IMR-90 (cell line): ENCODE results near the gene ADAMTS3. TPM values are rescaled to one million over a fixed set of nuclear protein-coding genes. Genes with fewer than 3 reads are reported as not detected.

Experiments
- ATAC-seq: fragments of 200-7000 bp; cut with Tn5 transposase; 2 replicates; pipeline ENCODE4 v1.9.1; 2020; ENCODE audit warnings: low read depth, mild to moderate bottlenecking, moderate library complexity
- BruUV-seq: library from RNA; stranded (reverse); fragments of 400-500 nt; replicated peaks from 2 replicates; lab custom pipeline; 2021; lab: Mats Ljungman, UMichigan
- CTCF ChIA-PET: fragments of 300-600 bp; formaldehyde crosslinking; extraction: SDS; loops from one replicate; lab custom pipeline; 2021; ENCODE audit warnings: antibody characterized with exemption; lab: Yijun Ruan, JAX
- POLR2A ChIA-PET: fragments of 300-600 bp; sonication (Branson Sonifier 250); formaldehyde crosslinking; loops from one replicate; lab custom pipeline; 2022; ENCODE audit warnings: antibody characterized with exemption; ENCODE audit not compliant: unreplicated experiment; lab: Charles Lee
- DNase-seq: peaks from one replicate; pipeline ENCODE4 v3.0.0; 2013
- H2AFZ ChIP-seq: replicated peaks from 2 replicates; pipeline ENCODE3; 2013; ENCODE audit warnings: low read length, mild to moderate bottlenecking; ENCODE audit not compliant: poor library complexity
- H2AK5ac ChIP-seq: 2 replicates; pipeline ENCODE4 v1.6.1; 2013; ENCODE audit warnings: low read depth, low read length, inconsistent platforms
- H2AK9ac ChIP-seq: replicated peaks from 2 replicates; pipeline ENCODE3; 2013; ENCODE audit warnings: mild to moderate bottlenecking, low read depth, low read length, moderate library complexity; ENCODE audit not compliant: poor library complexity
- H2BK120ac ChIP-seq: 2 replicates; pipeline ENCODE4 v1.6.1; 2013; ENCODE audit warnings: low read depth, low read length, inconsistent platforms
- H2BK15ac ChIP-seq: 3 replicates; pipeline ENCODE4 v1.6.1; 2013; ENCODE audit warnings: low read depth, low read length, inconsistent platforms
- H2BK20ac ChIP-seq: 2 replicates; pipeline ENCODE4 v1.6.1; 2013; ENCODE audit warnings: low read depth, mild to moderate bottlenecking, inconsistent platforms, low read length, moderate library complexity
- H2BK5ac ChIP-seq: 2 replicates; pipeline ENCODE4 v1.6.1; 2013; ENCODE audit warnings: mild to moderate bottlenecking, low read depth, low read length, inconsistent platforms; ENCODE audit not compliant: poor library complexity, severe bottlenecking
- H3K14ac ChIP-seq: replicated peaks from 2 replicates; pipeline ENCODE4 v1.6.1; 2013; ENCODE audit warnings: low read depth, low read length, inconsistent platforms
- H3K18ac ChIP-seq: 2 replicates; pipeline ENCODE4 v1.6.1; 2013; ENCODE audit warnings: low read depth, low read length, control low read depth
- H3K23ac ChIP-seq: 2 replicates; pipeline ENCODE4 v1.6.1; 2013; ENCODE audit warnings: low read depth, low read length, inconsistent platforms
- H3K27ac ChIP-seq: 2 replicates; pipeline ENCODE4 v1.5.1; 2013; ENCODE audit warnings: mild to moderate bottlenecking, control low read depth, low read length; ENCODE audit not compliant: insufficient read depth
- H3K27me3 ChIP-seq: 2 replicates; pipeline ENCODE4 v1.6.1; 2013; ENCODE audit warnings: low read length; ENCODE audit not compliant: control insufficient read depth, insufficient read depth
- H3K36me3 ChIP-seq: 2 replicates; pipeline ENCODE4 v1.6.1; 2013; ENCODE audit warnings: low read length, mixed read lengths; ENCODE audit not compliant: control insufficient read depth, insufficient read depth
- H3K4ac ChIP-seq: 2 replicates; pipeline ENCODE4 v1.6.1; 2013; ENCODE audit warnings: low read depth, low read length, inconsistent platforms
- H3K4me1 ChIP-seq: 2 replicates; pipeline ENCODE4 v1.6.1; 2013; ENCODE audit warnings: low read length, mixed read lengths; ENCODE audit not compliant: control insufficient read depth, insufficient read depth
- H3K4me2 ChIP-seq: 2 replicates; pipeline ENCODE4 v1.6.1; 2013; ENCODE audit warnings: low read depth, mild to moderate bottlenecking, control low read depth, low read length, moderate library complexity
- H3K4me3 ChIP-seq: 2 replicates; pipeline ENCODE4 v1.5.1; 2013; ENCODE audit warnings: low read depth, mild to moderate bottlenecking, control low read depth, low read length, moderate library complexity; ENCODE audit not compliant: insufficient read depth
- H3K56ac ChIP-seq: 2 replicates; pipeline ENCODE4 v1.6.1; 2013; ENCODE audit warnings: low read length, inconsistent platforms; ENCODE audit not compliant: insufficient read depth; ENCODE audit errors: extremely low read depth
- H3K79me1 ChIP-seq, 2 experiments: 2 replicates each; pipeline ENCODE4 v1.6.1; 2013; ENCODE audit warnings: low read length in 2 of 2, inconsistent platforms in 1 of 2, low read depth in 1 of 2
- H3K9ac ChIP-seq: 2 replicates; pipeline ENCODE4 v1.6.1; 2013; ENCODE audit warnings: low read depth, low read length, control low read depth
- H3K9me1 ChIP-seq: 2 replicates; pipeline ENCODE4 v1.6.1; 2013; ENCODE audit warnings: low read length, inconsistent platforms; ENCODE audit not compliant: insufficient read depth
- H3K9me3 ChIP-seq: 2 replicates; pipeline ENCODE4 v1.6.1; 2013; ENCODE audit warnings: low read length; ENCODE audit not compliant: control insufficient read depth, insufficient read depth
- H4K20me1 ChIP-seq: 2 replicates; pipeline ENCODE4 v1.6.1; 2013; ENCODE audit warnings: low read length, inconsistent platforms; ENCODE audit not compliant: insufficient read depth
- H4K5ac ChIP-seq: 2 replicates; pipeline ENCODE4 v1.6.1; 2013; ENCODE audit warnings: mild to moderate bottlenecking, low read depth, low read length, control low read depth
- H4K8ac ChIP-seq, 2 experiments: 2 replicates each; pipeline ENCODE4 v1.6.1; 2013; ENCODE audit warnings: low read depth in 2 of 2, low read length in 2 of 2, control low read depth in 1 of 2, inconsistent platforms in 1 of 2
- H4K91ac ChIP-seq: 2 replicates; pipeline ENCODE4 v1.6.1; 2013; ENCODE audit warnings: low read depth, low read length, inconsistent platforms; ENCODE audit not compliant: insufficient read depth
- BHLHE40 ChIP-seq: fragments of 150-350 bp; IDR thresholded peaks from 2 replicates; pipeline ENCODE4 v1.6.1; 2016; ENCODE audit warnings: mild to moderate bottlenecking, low read depth, low read length
- CEBPB ChIP-seq: IDR thresholded peaks from 2 replicates; pipeline ENCODE4 v1.6.1; 2012; ENCODE audit warnings: low read depth, low read length, improper control_type of control experiment
- CHD1 ChIP-seq: IDR thresholded peaks from 2 replicates; pipeline ENCODE4 v1.6.1; 2012; ENCODE audit warnings: low read depth, low read length, improper control_type of control experiment
- FOS ChIP-seq: fragments of 150-350 bp; IDR thresholded peaks from 2 replicates; pipeline ENCODE4 v1.6.1; 2016; ENCODE audit warnings: low read depth, low read length
- MAFK ChIP-seq: IDR thresholded peaks from 2 replicates; pipeline ENCODE4 v1.6.1; 2012; ENCODE audit warnings: low read depth, low read length, improper control_type of control experiment
- MAZ ChIP-seq: IDR thresholded peaks from 2 replicates; pipeline ENCODE4 v1.6.1; 2012; ENCODE audit warnings: low read depth, mild to moderate bottlenecking, low read length, improper control_type of control experiment, moderate library complexity, borderline replicate concordance
- MXI1 ChIP-seq: IDR thresholded peaks from 2 replicates; pipeline ENCODE4 v1.6.1; 2012; ENCODE audit warnings: low read depth, mild to moderate bottlenecking, low read length, moderate library complexity, borderline replicate concordance
- NFE2L2 ChIP-seq: fragments of 150-350 bp; IDR thresholded peaks from 2 replicates; pipeline ENCODE4 v1.6.1; 2016; ENCODE audit warnings: low read depth, mild to moderate bottlenecking, low read length
- POLR2A ChIP-seq: IDR thresholded peaks from 2 replicates; pipeline ENCODE4 v1.6.1; 2012; ENCODE audit warnings: mild to moderate bottlenecking, low read depth, low read length
- RAD21 ChIP-seq: IDR thresholded peaks from 2 replicates; pipeline ENCODE4 v1.6.1; 2012; ENCODE audit warnings: low read length, improper control_type of control experiment
- RCOR1 ChIP-seq: IDR thresholded peaks from 2 replicates; pipeline ENCODE4 v1.6.1; 2012; ENCODE audit warnings: mild to moderate bottlenecking, low read length, improper control_type of control experiment; ENCODE audit not compliant: insufficient replicate concordance
- RFX5 ChIP-seq: IDR thresholded peaks from 2 replicates; pipeline ENCODE4 v1.8.0; 2012; ENCODE audit warnings: low read depth, mild to moderate bottlenecking, low read length, moderate library complexity
- SMC3 ChIP-seq: fragments of 150-350 bp; IDR thresholded peaks from 2 replicates; pipeline ENCODE4 v1.6.1; 2016; ENCODE audit warnings: low read depth, mild to moderate bottlenecking, antibody characterized with exemption, low read length, moderate library complexity
- WGBS, 2 experiments: methylation state at CpG; one replicate each; pipeline versions ENCODE4 v1.1.5 to v1.1.7; 2013; ENCODE audit warnings: missing lambda C conversion rate in 2 of 2; ENCODE audit not compliant: insufficient read length in 1 of 2; ENCODE audit errors: extremely low coverage in 2 of 2; 5-methylcytosine and 5-hydroxymethylcytosine counted together
- dilution Hi-C: fragments of 300-500 bp; cut with HindIII; formaldehyde crosslinking; loops from one replicate; pipeline ENCODE4 v1.14.3; 2018; ENCODE audit warnings: low sequenced_read_pairs; ENCODE audit not compliant: unreplicated experiment
- in situ Hi-C: fragments of 300-500 bp; cut with MboI; formaldehyde crosslinking; loops from 3 replicates; pipeline ENCODE4 v1.14.3; 2019; ENCODE audit warnings: low sequenced_read_pairs, inconsistent platforms, mixed read lengths
- intact Hi-C: fragments of 100-400 bp; cut with micrococcal nuclease; formaldehyde crosslinking; loops from 2 replicates; pipeline ENCODE4 v1.10.0; 2022
- polyA plus RNA-seq, 3 experiments: library from polyadenylated mRNA; depleted of rRNA; stranded (reverse); fragments of >200 nt; gene quantifications; 2 replicates each; pipeline ENCODE4 v1.2.3, GENCODE V29; 2012; ENCODE audit warnings: low replicate concordance in 1 of 3
- total RNA-seq: library from RNA; depleted of rRNA; stranded (reverse); fragments of >200 nt; gene quantifications from 2 replicates; pipeline ENCODE4 v1.2.3, GENCODE V29; 2012
- TF ChIP-seq, protein P1 (sequence below): fragments of 150-350 bp; IDR thresholded peaks from 2 replicates; pipeline ENCODE4 v1.6.1; 2016; ENCODE audit warnings: low read depth, mild to moderate bottlenecking, low read length, moderate library complexity, borderline replicate concordance
- TF ChIP-seq, protein P2 (sequence below): fragments of 150-350 bp; IDR thresholded peaks from 2 replicates; pipeline ENCODE4 v1.6.1; 2017; ENCODE audit warnings: mild to moderate bottlenecking, antibody characterized with exemption, low read length, low read depth
- TF ChIP-seq, protein P3 (sequence below): conservative IDR thresholded peaks from 2 replicates; pipeline ENCODE4 v1.5.1; 2012; ENCODE audit warnings: mild to moderate bottlenecking, low read depth, low read length, improper control_type of control experiment

Gene ADAMTS3
- total and polyA plus RNA-seq, 2 of the 4 experiments (the other 2 are of a cell fraction), result 0.68 to 2.9 TPM

DNA sequence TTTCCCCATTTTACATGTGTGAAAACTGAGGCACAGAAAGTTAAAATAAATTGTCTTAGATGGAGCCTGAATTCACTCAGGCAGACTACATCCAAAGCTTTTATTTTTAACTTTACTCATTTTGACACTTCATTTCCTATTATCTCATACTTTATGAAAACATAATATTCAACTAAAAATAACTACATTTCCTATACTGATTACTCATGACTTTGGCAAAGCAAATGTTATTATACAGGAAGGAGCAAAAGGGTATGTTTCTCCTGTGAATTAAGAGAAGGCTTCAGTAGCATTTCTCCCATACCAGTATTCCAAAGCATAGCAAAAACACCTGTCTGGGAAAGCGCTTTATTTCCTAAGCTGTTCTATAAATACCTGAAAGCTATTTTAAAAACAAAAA, 178.6 kb downstream of the ADAMTS3 start:
- H3K14ac ChIP-seq, result no peak overlapping the region
- H2AK5ac ChIP-seq, result no peak overlapping the region
- no peak overlapping the region for H3K56ac ChIP-seq
- ChIA-PET POLR2A (no interaction called here), CTCF (no interaction called here)
- no peak overlapping the region for H4K91ac ChIP-seq
- H3K4ac ChIP-seq, result no peak overlapping the region
- intact Hi-C loops, result no loop called here
- in situ Hi-C loops, result no loop called here
- WGBS, 2 experiments, result no CpG with 5 or more reads among the region's 1 CpG
- H2AK9ac ChIP-seq, result no peak overlapping the region
- DNase-seq (peak; percentile 67), ATAC-seq (peak; percentile 70)
- no peak overlapping the region for H3K4me2 ChIP-seq
- no peak for TF ChIP-seq RFX5
- TF ChIP-seq, protein P1, sequence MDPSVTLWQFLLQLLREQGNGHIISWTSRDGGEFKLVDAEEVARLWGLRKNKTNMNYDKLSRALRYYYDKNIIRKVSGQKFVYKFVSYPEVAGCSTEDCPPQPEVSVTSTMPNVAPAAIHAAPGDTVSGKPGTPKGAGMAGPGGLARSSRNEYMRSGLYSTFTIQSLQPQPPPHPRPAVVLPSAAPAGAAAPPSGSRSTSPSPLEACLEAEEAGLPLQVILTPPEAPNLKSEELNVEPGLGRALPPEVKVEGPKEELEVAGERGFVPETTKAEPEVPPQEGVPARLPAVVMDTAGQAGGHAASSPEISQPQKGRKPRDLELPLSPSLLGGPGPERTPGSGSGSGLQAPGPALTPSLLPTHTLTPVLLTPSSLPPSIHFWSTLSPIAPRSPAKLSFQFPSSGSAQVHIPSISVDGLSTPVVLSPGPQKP, result no peak
- no peak for TF ChIP-seq CEBPB
- no peak for TF ChIP-seq CHD1
- no peak for TF ChIP-seq NFE2L2
- no peak for TF ChIP-seq MAZ
- no peak for TF ChIP-seq MAFK
- TF ChIP-seq MXI1, result no peak
- no peak for TF ChIP-seq RCOR1
- TF ChIP-seq, protein P2, sequence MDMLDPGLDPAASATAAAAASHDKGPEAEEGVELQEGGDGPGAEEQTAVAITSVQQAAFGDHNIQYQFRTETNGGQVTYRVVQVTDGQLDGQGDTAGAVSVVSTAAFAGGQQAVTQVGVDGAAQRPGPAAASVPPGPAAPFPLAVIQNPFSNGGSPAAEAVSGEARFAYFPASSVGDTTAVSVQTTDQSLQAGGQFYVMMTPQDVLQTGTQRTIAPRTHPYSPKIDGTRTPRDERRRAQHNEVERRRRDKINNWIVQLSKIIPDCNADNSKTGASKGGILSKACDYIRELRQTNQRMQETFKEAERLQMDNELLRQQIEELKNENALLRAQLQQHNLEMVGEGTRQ, result no peak
- no peak for TF ChIP-seq POLR2A
- no peak for TF ChIP-seq SMC3
- TF ChIP-seq BHLHE40, result no peak
- TF ChIP-seq, protein P3, sequence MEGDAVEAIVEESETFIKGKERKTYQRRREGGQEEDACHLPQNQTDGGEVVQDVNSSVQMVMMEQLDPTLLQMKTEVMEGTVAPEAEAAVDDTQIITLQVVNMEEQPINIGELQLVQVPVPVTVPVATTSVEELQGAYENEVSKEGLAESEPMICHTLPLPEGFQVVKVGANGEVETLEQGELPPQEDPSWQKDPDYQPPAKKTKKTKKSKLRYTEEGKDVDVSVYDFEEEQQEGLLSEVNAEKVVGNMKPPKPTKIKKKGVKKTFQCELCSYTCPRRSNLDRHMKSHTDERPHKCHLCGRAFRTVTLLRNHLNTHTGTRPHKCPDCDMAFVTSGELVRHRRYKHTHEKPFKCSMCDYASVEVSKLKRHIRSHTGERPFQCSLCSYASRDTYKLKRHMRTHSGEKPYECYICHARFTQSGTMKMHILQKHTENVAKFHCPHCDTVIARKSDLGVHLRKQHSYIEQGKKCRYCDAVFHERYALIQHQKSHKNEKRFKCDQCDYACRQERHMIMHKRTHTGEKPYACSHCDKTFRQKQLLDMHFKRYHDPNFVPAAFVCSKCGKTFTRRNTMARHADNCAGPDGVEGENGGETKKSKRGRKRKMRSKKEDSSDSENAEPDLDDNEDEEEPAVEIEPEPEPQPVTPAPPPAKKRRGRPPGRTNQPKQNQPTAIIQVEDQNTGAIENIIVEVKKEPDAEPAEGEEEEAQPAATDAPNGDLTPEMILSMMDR, result no peak
- no peak for TF ChIP-seq RAD21
- no peak for TF ChIP-seq FOS
- peaks cover 3% of the 10 kb centered on the region; the same call in 1 of the 2 replicates for H3K4me1 ChIP-seq
- no peak overlapping the region for H4K5ac ChIP-seq
- H3K23ac ChIP-seq, result no peak overlapping the region
- no TSS peak for BruUV-seq
- H2BK120ac ChIP-seq, result no peak overlapping the region
- H4K8ac ChIP-seq, result no peak overlapping the region
- no peak overlapping the region for H2BK5ac ChIP-seq
- no peaks in the 10 kb centered on the region for H3K36me3 ChIP-seq
- no peak overlapping the region for H2AFZ ChIP-seq
- H3K9me1 ChIP-seq, result no peaks in the 10 kb centered on the region; the same call in 1 of the 2 replicates
- dilution Hi-C loops, result no loop called here
- H3K27me3 ChIP-seq, result no peaks in the 10 kb centered on the region
- no peaks in the 10 kb centered on the region for H3K79me1 ChIP-seq
- no peak overlapping the region for H3K18ac ChIP-seq
- no peaks in the 10 kb centered on the region for H3K9me3 ChIP-seq
- H4K20me1 ChIP-seq, result no peaks in the 10 kb centered on the region
- H3K27ac ChIP-seq, result no peak overlapping the region
- H2BK20ac ChIP-seq, result no peak overlapping the region
- H2BK15ac ChIP-seq, result no peak overlapping the region
- H3K9ac ChIP-seq, result no peak overlapping the region
- H3K4me3 ChIP-seq, result no peak overlapping the region
